HEK293 (cell line): Measurements from ENCODE around the gene MRPS18A.

Source experiments
- BCL11B ChIP-seq: fragments of 450-650 bp; formaldehyde crosslinking; IDR thresholded peaks from 2 replicates; pipeline ENCODE4 v1.5.1; 2016; ENCODE audit warnings: low read depth, missing biosample characterization, missing genetic modification characterization
- ELK4 ChIP-seq: IDR thresholded peaks from 2 replicates; pipeline ENCODE4 v1.6.1; 2011; ENCODE audit warnings: mild to moderate bottlenecking, low read depth, low read length, borderline replicate concordance
- HIC1 ChIP-seq: fragments of 450-650 bp; formaldehyde crosslinking; IDR thresholded peaks from 2 replicates; pipeline ENCODE4 v1.5.1; 2016; ENCODE audit warnings: missing biosample characterization, missing genetic modification characterization
- INSM2 ChIP-seq: fragments of 450-650 bp; formaldehyde crosslinking; IDR thresholded peaks from 2 replicates; pipeline ENCODE4 v1.5.1; 2016; ENCODE audit warnings: missing biosample characterization, missing genetic modification characterization
- KLF17 ChIP-seq: fragments of 450-650 bp; formaldehyde crosslinking; IDR thresholded peaks from 2 replicates; pipeline ENCODE4 v1.5.1; 2016; ENCODE audit warnings: missing biosample characterization, missing genetic modification characterization
- PRDM6 ChIP-seq: fragments of 450-650 bp; formaldehyde crosslinking; IDR thresholded peaks from 2 replicates; pipeline ENCODE4 v1.5.1; 2017; ENCODE audit warnings: missing biosample characterization, missing genetic modification characterization
- SCRT2 ChIP-seq: fragments of 450-650 bp; formaldehyde crosslinking; IDR thresholded peaks from 2 replicates; pipeline ENCODE4 v1.5.1; 2016; ENCODE audit warnings: missing biosample characterization, missing genetic modification characterization
- ZBTB11 ChIP-seq: fragments of 450-650 bp; formaldehyde crosslinking; conservative IDR thresholded peaks from 2 replicates; pipeline ENCODE4 v1.5.1; 2016; ENCODE audit warnings: low read depth, missing biosample characterization, missing genetic modification characterization
- ZNF10 ChIP-seq: fragments of 450-650 bp; formaldehyde crosslinking; IDR thresholded peaks from 2 replicates; pipeline ENCODE4 v1.5.1; 2017; ENCODE audit warnings: missing biosample characterization, missing genetic modification characterization
- ZNF121 ChIP-seq: fragments of 450-650 bp; formaldehyde crosslinking; IDR thresholded peaks from 2 replicates; pipeline ENCODE4 v1.5.1; 2016; ENCODE audit warnings: missing biosample characterization, missing genetic modification characterization
- ZNF133 ChIP-seq: fragments of 450-650 bp; formaldehyde crosslinking; IDR thresholded peaks from 2 replicates; pipeline ENCODE4 v1.5.1; 2016; ENCODE audit warnings: missing biosample characterization, missing genetic modification characterization
- ZNF148 ChIP-seq: fragments of 450-650 bp; formaldehyde crosslinking; IDR thresholded peaks from 2 replicates; pipeline ENCODE4 v1.5.0; 2017; ENCODE audit warnings: missing biosample characterization, missing genetic modification characterization, borderline replicate concordance
- ZNF266 ChIP-seq: fragments of 450-650 bp; formaldehyde crosslinking; IDR thresholded peaks from 2 replicates; pipeline ENCODE4 v1.5.1; 2016; ENCODE audit warnings: missing biosample characterization, missing genetic modification characterization, low read depth
- ZNF302 ChIP-seq: fragments of 450-650 bp; formaldehyde crosslinking; IDR thresholded peaks from 2 replicates; pipeline ENCODE4 v1.5.1; 2016; ENCODE audit warnings: missing biosample characterization, missing genetic modification characterization, low read depth
- ZNF513 ChIP-seq: fragments of 450-650 bp; IDR thresholded peaks from 2 replicates; pipeline ENCODE4 v1.5.1; 2018; ENCODE audit warnings: missing biosample characterization, missing genetic modification characterization
- ZNF514 ChIP-seq: fragments of 450-650 bp; formaldehyde crosslinking; IDR thresholded peaks from 2 replicates; pipeline ENCODE4 v1.5.1; 2016; ENCODE audit warnings: missing biosample characterization, missing genetic modification characterization
- ZNF529 ChIP-seq: fragments of 450-650 bp; formaldehyde crosslinking; IDR thresholded peaks from 2 replicates; pipeline ENCODE4 v1.5.1; 2017; ENCODE audit warnings: missing genetic modification characterization, missing biosample characterization; ENCODE audit not compliant: insufficient replicate concordance
- ZNF558 ChIP-seq: fragments of 450-650 bp; formaldehyde crosslinking; IDR thresholded peaks from 2 replicates; pipeline ENCODE4 v1.5.1; 2016; ENCODE audit warnings: missing biosample characterization, missing genetic modification characterization
- ZNF596 ChIP-seq: fragments of 450-650 bp; IDR thresholded peaks from 2 replicates; pipeline ENCODE4 v1.5.0; 2018; ENCODE audit warnings: missing biosample characterization, mild to moderate bottlenecking, missing genetic modification characterization, moderate library complexity
- ZNF701 ChIP-seq: fragments of 450-650 bp; formaldehyde crosslinking; IDR thresholded peaks from 2 replicates; pipeline ENCODE4 v1.5.1; 2016; ENCODE audit warnings: missing biosample characterization, missing genetic modification characterization
- ZNF707 ChIP-seq: fragments of 450-650 bp; formaldehyde crosslinking; IDR thresholded peaks from 2 replicates; pipeline ENCODE4 v1.5.1; 2016; ENCODE audit warnings: missing biosample characterization, missing genetic modification characterization
- ZNF777 ChIP-seq: fragments of 450-650 bp; formaldehyde crosslinking; IDR thresholded peaks from 2 replicates; pipeline ENCODE4 v1.5.1; 2017; ENCODE audit warnings: missing biosample characterization, missing genetic modification characterization, borderline replicate concordance
- ZXDB ChIP-seq: fragments of 450-650 bp; formaldehyde crosslinking; IDR thresholded peaks from 2 replicates; pipeline ENCODE4 v1.5.1; 2016; ENCODE audit warnings: missing biosample characterization, missing genetic modification characterization

MRPS18A gene

GRCh38 chr6:43627008-43627825 lies 60.4 kb downstream of the MRPS18A start (continued):
- TF ChIP-seq KLF17 (tag by site-specific recombination) (peak; percentile 28; the same call in 1 of the 2 replicates), ZNF529 (tag by site-specific recombination) (no peak), ZNF148 (no peak), ZNF514 (tag by site-specific recombination) (no peak), BCL11B (no peak), ZNF707 (no peak), SCRT2 (tag by site-specific recombination) (no peak), ZNF121 (tag by site-specific recombination) (no peak), ZNF133 (tag by site-specific recombination) (no peak), HIC1 (tag by site-specific recombination) (peak; percentile 86), ZNF596 (tag by site-specific recombination) (no peak), ZNF10 (tag by site-specific recombination) (no peak), ZNF777 (tag by site-specific recombination) (no peak), ZNF513 (tag by site-specific recombination) (no peak), ZNF558 (tag by site-specific recombination) (peak; percentile 64), ZXDB (tag by site-specific recombination) (0 out of 2 replicates have a peak, but pooled peaks have one; percentile 27), ZNF266 (tag by site-specific recombination) (no peak), ELK4 (no peak), PRDM6 (no peak; the same call in 1 of the 2 replicates), ZBTB11 (no peak), ZNF302 (no peak), ZNF701 (tag by site-specific recombination) (no peak), INSM2 (tag by site-specific recombination) (0 out of 2 replicates have a peak, but pooled peaks have one; percentile 25)
